ENCODE data around the gene SLC4A5.
A peak's percentile ranks its signal among the peaks of the same experiment; 100 is the strongest.

The SLC4A5 gene

GRCh38 chr2:74186038-74186437 lies 157.2 kb downstream of the SLC4A5 start:
- DNase-seq, result peak; percentile 99
- in situ Hi-C loops (cut with MboI; ENCODE audit: low pct_unique_long_range_greater_than_20kb, low sequenced_read_pairs), result no loop called here

GRCh38 chr2:74183878-74184277 lies 159.3 kb downstream of the SLC4A5 start:
- in situ Hi-C loops (cut with MboI; ENCODE audit: low pct_unique_long_range_greater_than_20kb, low sequenced_read_pairs), result no loop called here
- DNase-seq, result no peak

- in situ Hi-C loops (cut with MboI; ENCODE audit: low pct_unique_long_range_greater_than_20kb, low sequenced_read_pairs), result no loop called here
- DNase-seq, result peak; percentile 95
Observed at GRCh38 chr2:74181739-74182138, 161.5 kb downstream of the SLC4A5 start.

- no peak for DNase-seq
- in situ Hi-C loops (cut with MboI; ENCODE audit: low pct_unique_long_range_greater_than_20kb, low sequenced_read_pairs), result no loop called here
Observed at GRCh38 chr2:74179063-74179865, 164.0 kb downstream of the SLC4A5 start.

- in situ Hi-C loops (cut with MboI; ENCODE audit: low pct_unique_long_range_greater_than_20kb, low sequenced_read_pairs), result no loop called here
- peak; percentile 99 for DNase-seq
Observed at GRCh38 chr2:74178211-74179062, 164.8 kb downstream of the SLC4A5 start, which contains the start of gene MOB1A. Gene MOB1A (minus strand): TSS chr2:74178879. CDS start chr2:74178674, 205 bp downstream.

GRCh38 chr2:74177696-74178095 lies 165.5 kb downstream of the SLC4A5 start:
- in situ Hi-C loops (cut with MboI; ENCODE audit: low pct_unique_long_range_greater_than_20kb, low sequenced_read_pairs), result no loop called here
- DNase-seq, result no peak

- in situ Hi-C loops (cut with MboI; ENCODE audit: low pct_unique_long_range_greater_than_20kb, low sequenced_read_pairs), result no loop called here
- no peak for DNase-seq
Observed at GRCh38 chr2:74174909-74175308, 168.3 kb downstream of the SLC4A5 start.

- no peak for DNase-seq
- in situ Hi-C loops (cut with MboI; ENCODE audit: low pct_unique_long_range_greater_than_20kb, low sequenced_read_pairs), result no loop called here
Observed at GRCh38 chr2:74168739-74169138, 174.5 kb downstream of the SLC4A5 start.

All from KBM-7 (cell line).